Mucosa of descending colon (tissue), 3 donors: ENCODE measurements around the gene TMA7B. TPM values are rescaled to one million over a fixed set of nuclear protein-coding genes. Genes with fewer than 3 reads are reported as not detected.

Experiments
- ATAC-seq: fragments of 200-7000 bp; cut with Tn5 transposase; one replicate; pipeline ENCODE4 v1.9.1; 2020; ENCODE audit warnings: mild to moderate bottlenecking, moderate library complexity
- DNase-seq, 3 donors: peaks; one replicate each; pipeline ENCODE4 v3.0.0-alpha.2; 2020
- H3K36me3 ChIP-seq: fragments of 200-600 bp; one replicate; pipeline ENCODE4 v1.8.0; 2021; ENCODE audit warnings: low read depth, mild to moderate bottlenecking
- H3K4me1 ChIP-seq: fragments of 200-600 bp; one replicate; pipeline ENCODE4 v1.8.0; 2021; ENCODE audit warnings: low read depth, mild to moderate bottlenecking
- H3K4me3 ChIP-seq: fragments of 200-600 bp; one replicate; pipeline ENCODE4 v1.8.0; 2021; ENCODE audit warnings: mild to moderate bottlenecking
- H3K9me3 ChIP-seq: fragments of 200-600 bp; one replicate; pipeline ENCODE4 v1.8.0; 2021; ENCODE audit warnings: mild to moderate bottlenecking
- CTCF ChIP-seq: fragments of 200-600 bp; IDR thresholded peaks from one replicate; pipeline ENCODE4 v1.8.0; 2022; ENCODE audit warnings: antibody characterized with exemption, mild to moderate bottlenecking
- intact Hi-C, 2 donors: fragments of 100-400 bp; cut with DNase I in 1 of 2; cut with micrococcal nuclease in 1 of 2; formaldehyde crosslinking; loops; one replicate each; pipeline versions ENCODE4 v1.11.0 to v1.11.1; 2022; cut with DNase I, micrococcal nuclease
- long read RNA-seq, 2 donors: library from polyadenylated mRNA; unstranded; transcript quantifications; one replicate each; pipeline ENCODE4 v2.0.0, GENCODE V29; 2019 to 2021
- total RNA-seq, 3 donors: library from RNA; stranded (reverse); fragmentation: NEBNext Ultra II Directional in 2 of 3; extraction: Animal tissue kit (Norgen Biotek cat#: 25700) in 2 of 3; gene quantifications; one replicate each; pipeline versions ENCODE4 v1.2.1 to v1.2.4, GENCODE V29; 2021 to 2023
- donor health status: DM: no; HTN: no; CAD: no; lungs with moderate emphysema.
- donor health status: DM: no; HTN: no; CAD: no.
- donor health status: DM: no; HTN: yes; CAD: no.

Gene TMA7B
- under 1 TPM; 0.22 to 0.51 (median 0.23) TPM for total RNA-seq
- long read RNA-seq, donor 1: 0 reads
- long read RNA-seq, donor 2: 0 reads

DNA sequence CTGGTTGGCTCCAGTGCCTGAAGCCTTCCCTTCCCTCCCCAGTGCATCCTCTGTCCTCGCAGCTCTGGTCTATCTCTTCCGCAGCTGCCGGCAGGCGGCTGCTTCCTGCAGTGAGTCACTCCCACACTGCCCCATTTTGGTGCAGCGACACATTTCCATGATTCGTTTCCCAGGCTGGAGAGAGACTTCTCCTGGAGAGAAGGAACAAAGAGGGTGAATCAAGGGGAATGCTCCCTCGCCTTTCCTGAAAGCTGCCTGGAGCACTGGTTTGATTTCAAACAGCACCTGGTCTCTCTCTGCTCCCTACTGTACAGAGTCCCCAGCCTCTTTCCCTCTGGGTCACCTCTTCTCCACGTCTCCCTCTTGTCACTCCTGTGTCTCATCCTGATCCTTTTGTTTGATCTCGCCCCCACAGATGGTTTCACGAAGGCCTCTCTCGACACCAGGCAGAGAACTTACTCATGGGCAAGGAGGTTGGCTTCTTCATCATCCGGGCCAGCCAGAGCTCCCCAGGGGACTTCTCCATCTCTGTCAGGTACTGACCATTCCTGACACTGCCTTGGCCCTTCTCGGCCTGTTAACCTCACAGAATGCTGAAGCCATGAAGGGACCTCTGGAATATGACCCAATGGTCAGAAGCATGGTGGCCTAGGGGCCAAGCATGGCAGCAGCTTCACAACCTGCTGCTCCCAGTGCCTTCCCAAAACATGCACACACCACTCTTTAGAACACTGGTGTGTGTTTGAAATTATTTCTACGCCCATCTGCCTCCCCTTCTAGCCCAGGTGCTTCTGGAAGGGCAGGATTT is at the start of gene TMA7B:
Gene TMA7B, plus strand, starts transcription at position 758 of the 808 bp plus-strand sequence. CDS start 3,978 bp downstream, outside the sequence.
- TF ChIP-seq CTCF: no peak
- intact Hi-C loops: no loop called here
- Histone ChIP-seq H3K36me3 (no peaks in the 10 kb centered on the region), H3K9me3 (no peaks in the 10 kb centered on the region), H3K4me3 (no peak within 1 kb of the TSS), H3K4me1 (no peaks in the 10 kb centered on the region)
- DNase-seq (peak in 2 of 3 donors; percentile 13 to 64), ATAC-seq (peak; percentile 76)

DNA sequence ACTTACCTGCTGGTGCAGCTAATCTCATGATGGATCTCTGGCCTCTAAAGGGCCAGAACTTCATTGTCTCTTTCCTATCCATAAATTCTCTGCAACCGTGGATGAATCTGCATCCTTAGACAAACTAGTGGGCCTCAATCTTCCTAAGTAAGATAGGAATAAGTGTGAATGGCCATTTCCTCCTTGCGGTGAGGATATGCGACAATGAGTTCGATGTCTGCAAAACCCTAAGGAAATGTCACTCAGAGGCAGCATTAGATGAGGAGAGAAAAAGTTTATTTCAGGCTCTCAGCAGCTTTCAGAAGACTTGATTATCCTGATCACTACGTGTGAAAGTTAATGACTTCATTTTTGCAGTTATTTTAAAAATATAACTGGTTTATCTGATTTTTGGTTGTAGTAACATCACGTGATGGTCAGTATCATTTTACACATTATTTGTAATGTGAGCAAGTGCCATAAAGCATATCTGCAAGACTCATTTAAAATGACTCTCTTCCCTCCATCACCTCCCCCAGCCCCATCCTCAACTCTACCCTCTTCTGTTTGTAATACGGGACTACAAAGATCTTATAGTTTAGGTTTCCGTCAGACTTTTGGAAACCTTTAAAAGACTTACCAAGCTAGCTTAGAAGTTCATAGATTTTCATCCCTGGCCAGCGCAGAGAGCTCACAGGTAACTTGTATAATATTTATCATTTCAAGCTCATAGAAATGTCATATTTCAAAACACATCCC is 49.2 kb upstream of the TMA7B start:
- DNase-seq: no peak
- no peaks in the 10 kb centered on the region for H3K9me3 ChIP-seq
- intact Hi-C loops: loop anchor here in 1 of 2 donors (10.0 kb wide), 1 partner anchor 56 kb away; no protein-coding TSS in a partner anchor
- H3K36me3 ChIP-seq: no peaks in the 10 kb centered on the region
- ATAC-seq: no peak
- no peak for TF ChIP-seq CTCF
- H3K4me3 ChIP-seq: no peak overlapping the region
- H3K4me1 ChIP-seq: no peaks in the 10 kb centered on the region

GRCh38 chr22:39913321-39913720 is 46.9 kb upstream of the TMA7B start:
- intact Hi-C loops: loop anchor here in 1 of 2 donors (10.0 kb wide), 1 partner anchor 59 kb away; no protein-coding TSS in a partner anchor
- Histone ChIP-seq H3K4me3 (no peak overlapping the region), H3K4me1 (no peaks in the 10 kb centered on the region), H3K36me3 (no peaks in the 10 kb centered on the region), H3K9me3 (no peaks in the 10 kb centered on the region)
- no peak for TF ChIP-seq CTCF
- DNase-seq (no peak), ATAC-seq (no peak)

GRCh38 chr22:39913886-39914285 is 46.3 kb upstream of the TMA7B start:
- no peak for ATAC-seq
- Histone ChIP-seq H3K36me3 (no peaks in the 10 kb centered on the region), H3K4me1 (no peaks in the 10 kb centered on the region), H3K4me3 (no peak overlapping the region), H3K9me3 (no peaks in the 10 kb centered on the region)
- no peak for TF ChIP-seq CTCF
- intact Hi-C loops: loop anchor here in 1 of 2 donors (10.0 kb wide), 1 partner anchor 59 kb away; no protein-coding TSS in a partner anchor
- DNase-seq: no peak

GRCh38 chr22:39914584-39914983 is 45.6 kb upstream of the TMA7B start:
- no peak for DNase-seq
- Histone ChIP-seq H3K4me3 (no peak overlapping the region), H3K9me3 (no peaks in the 10 kb centered on the region), H3K4me1 (no peaks in the 10 kb centered on the region), H3K36me3 (no peaks in the 10 kb centered on the region)
- intact Hi-C loops: loop anchor here in 1 of 2 donors (10.0 kb wide), 1 partner anchor 60 kb away; no protein-coding TSS in a partner anchor
- TF ChIP-seq CTCF: no peak
- no peak for ATAC-seq
